ENCODE measurements around the gene RARB. TPM values are rescaled to one million over a fixed set of nuclear protein-coding genes. Genes with fewer than 3 reads are reported as not detected.

Gene RARB
- total and polyA plus RNA-seq, 2 experiments from 2014 or later = 0.14 to 0.42 TPM

DNA sequence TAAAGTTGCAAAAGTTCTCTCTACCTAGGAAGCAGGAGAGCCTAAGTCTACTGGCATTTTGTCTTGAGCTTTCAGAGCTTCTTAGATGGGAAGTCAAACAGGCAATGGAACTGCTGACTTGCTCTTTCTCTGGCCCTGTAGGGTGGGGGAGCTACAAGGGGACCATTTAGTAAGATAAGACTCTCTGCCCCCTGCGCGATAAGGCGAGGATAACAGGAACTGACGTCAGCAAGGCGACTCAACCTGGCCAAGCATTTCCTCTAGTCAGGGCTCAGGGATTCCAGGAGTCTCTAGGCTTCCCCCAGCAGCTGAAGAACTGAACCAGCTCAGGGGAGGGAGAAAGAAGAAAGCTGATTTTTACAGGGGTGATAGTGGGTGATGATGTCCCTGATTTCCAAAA lies 5.8 kb downstream of the RARB start:
- no peaks in the 10 kb centered on the region for H3K36me3 ChIP-seq (ENCODE audit: insufficient read depth)
- peaks cover 3% of the 10 kb centered on the region for H3K27me3 Mint-ChIP-seq (ENCODE audit: insufficient read depth, low read depth, poor library complexity)
- no peak overlapping the region for H3K27ac ChIP-seq (ENCODE audit: low read depth)
- H3K27ac Mint-ChIP-seq = no peak overlapping the region
- H3K9me3 Mint-ChIP-seq = no peaks in the 10 kb centered on the region; the same call in 2 of the 3 replicates
- H3K36me3 Mint-ChIP-seq (ENCODE audit: low read depth) = no peaks in the 10 kb centered on the region
- no peaks in the 10 kb centered on the region for H3K79me2 ChIP-seq (replicated peaks; ENCODE audit: insufficient read depth)
- H3K4me2 ChIP-seq = no peak overlapping the region
- H3K9me2 ChIP-seq (ENCODE audit: insufficient read depth) = no peaks in the 10 kb centered on the region
- H3K4me1 Mint-ChIP-seq = peaks cover 36% of the 10 kb centered on the region
- H3F3A ChIP-seq (replicated peaks; ENCODE audit: low read depth) = no peaks in the 10 kb centered on the region
- no peak for ATAC-seq
- H2AFZ ChIP-seq = peak overlapping the region; percentile 40; the same call in 1 of the 2 replicates
- no peak overlapping the region for H3K4me3 ChIP-seq
- no peaks in the 10 kb centered on the region for H4K20me1 ChIP-seq (replicated peaks; ENCODE audit: insufficient read depth)
- H3K4me1 ChIP-seq (ENCODE audit: insufficient read depth) = peaks cover 14% of the 10 kb centered on the region
- H3K4me3 Mint-ChIP-seq = no peak overlapping the region
- DNase-seq (ENCODE audit: low spot score) = no peak
- peaks cover 2% of the 10 kb centered on the region; the same call in 1 of the 2 replicates for H3K27me3 ChIP-seq (ENCODE audit: insufficient read depth)
- TF ChIP-seq, protein P1, sequence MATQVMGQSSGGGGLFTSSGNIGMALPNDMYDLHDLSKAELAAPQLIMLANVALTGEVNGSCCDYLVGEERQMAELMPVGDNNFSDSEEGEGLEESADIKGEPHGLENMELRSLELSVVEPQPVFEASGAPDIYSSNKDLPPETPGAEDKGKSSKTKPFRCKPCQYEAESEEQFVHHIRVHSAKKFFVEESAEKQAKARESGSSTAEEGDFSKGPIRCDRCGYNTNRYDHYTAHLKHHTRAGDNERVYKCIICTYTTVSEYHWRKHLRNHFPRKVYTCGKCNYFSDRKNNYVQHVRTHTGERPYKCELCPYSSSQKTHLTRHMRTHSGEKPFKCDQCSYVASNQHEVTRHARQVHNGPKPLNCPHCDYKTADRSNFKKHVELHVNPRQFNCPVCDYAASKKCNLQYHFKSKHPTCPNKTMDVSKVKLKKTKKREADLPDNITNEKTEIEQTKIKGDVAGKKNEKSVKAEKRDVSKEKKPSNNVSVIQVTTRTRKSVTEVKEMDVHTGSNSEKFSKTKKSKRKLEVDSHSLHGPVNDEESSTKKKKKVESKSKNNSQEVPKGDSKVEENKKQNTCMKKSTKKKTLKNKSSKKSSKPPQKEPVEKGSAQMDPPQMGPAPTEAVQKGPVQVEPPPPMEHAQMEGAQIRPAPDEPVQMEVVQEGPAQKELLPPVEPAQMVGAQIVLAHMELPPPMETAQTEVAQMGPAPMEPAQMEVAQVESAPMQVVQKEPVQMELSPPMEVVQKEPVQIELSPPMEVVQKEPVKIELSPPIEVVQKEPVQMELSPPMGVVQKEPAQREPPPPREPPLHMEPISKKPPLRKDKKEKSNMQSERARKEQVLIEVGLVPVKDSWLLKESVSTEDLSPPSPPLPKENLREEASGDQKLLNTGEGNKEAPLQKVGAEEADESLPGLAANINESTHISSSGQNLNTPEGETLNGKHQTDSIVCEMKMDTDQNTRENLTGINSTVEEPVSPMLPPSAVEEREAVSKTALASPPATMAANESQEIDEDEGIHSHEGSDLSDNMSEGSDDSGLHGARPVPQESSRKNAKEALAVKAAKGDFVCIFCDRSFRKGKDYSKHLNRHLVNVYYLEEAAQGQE (IDR thresholded peaks at IDR 0.05; ENCODE audit: unreplicated experiment) = no peak
- TF ChIP-seq ZNF462 (CRISPR knock-in tag; IDR thresholded peaks at IDR 0.05) (no peak), ETS1 (IDR thresholded peaks at IDR 0.05) (no peak), STAT1 (IDR thresholded peaks at IDR 0.05; ENCODE audit: unreplicated experiment) (no peak), POLR2AphosphoS5 (IDR thresholded peaks at IDR 0.05; ENCODE audit: low read depth) (no peak), NANOG (IDR thresholded peaks at IDR 0.05; ENCODE audit: borderline replicate concordance) (no peak), JUNB (IDR thresholded peaks at IDR 0.05; ENCODE audit: unreplicated experiment) (no peak), EZH2phosphoT487 (IDR thresholded peaks at IDR 0.05; ENCODE audit: unreplicated experiment) (no peak), ZNF114 (CRISPR knock-in tag; IDR thresholded peaks at IDR 0.05) (no peak), ZNF331 (CRISPR knock-in tag; IDR thresholded peaks at IDR 0.05; ENCODE audit: low read depth) (no peak), EZH2 (IDR thresholded peaks at IDR 0.05; ENCODE audit: low read depth, unreplicated experiment) (no peak), CREB1 (CRISPR knock-in tag; IDR thresholded peaks at IDR 0.05; ENCODE audit: low read depth) (no peak)
- TF ChIP-seq, protein P2, sequence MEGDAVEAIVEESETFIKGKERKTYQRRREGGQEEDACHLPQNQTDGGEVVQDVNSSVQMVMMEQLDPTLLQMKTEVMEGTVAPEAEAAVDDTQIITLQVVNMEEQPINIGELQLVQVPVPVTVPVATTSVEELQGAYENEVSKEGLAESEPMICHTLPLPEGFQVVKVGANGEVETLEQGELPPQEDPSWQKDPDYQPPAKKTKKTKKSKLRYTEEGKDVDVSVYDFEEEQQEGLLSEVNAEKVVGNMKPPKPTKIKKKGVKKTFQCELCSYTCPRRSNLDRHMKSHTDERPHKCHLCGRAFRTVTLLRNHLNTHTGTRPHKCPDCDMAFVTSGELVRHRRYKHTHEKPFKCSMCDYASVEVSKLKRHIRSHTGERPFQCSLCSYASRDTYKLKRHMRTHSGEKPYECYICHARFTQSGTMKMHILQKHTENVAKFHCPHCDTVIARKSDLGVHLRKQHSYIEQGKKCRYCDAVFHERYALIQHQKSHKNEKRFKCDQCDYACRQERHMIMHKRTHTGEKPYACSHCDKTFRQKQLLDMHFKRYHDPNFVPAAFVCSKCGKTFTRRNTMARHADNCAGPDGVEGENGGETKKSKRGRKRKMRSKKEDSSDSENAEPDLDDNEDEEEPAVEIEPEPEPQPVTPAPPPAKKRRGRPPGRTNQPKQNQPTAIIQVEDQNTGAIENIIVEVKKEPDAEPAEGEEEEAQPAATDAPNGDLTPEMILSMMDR (conservative IDR thresholded peaks at IDR 0.05; ENCODE audit: low read depth in 2 of 2) = no peak

Data from GM23338 (cell line).